H4 (cell line): ENCODE data around the gene PCDH1. TPM values are rescaled to one million over a fixed set of nuclear protein-coding genes. Genes with fewer than 3 reads are reported as not detected.

ENCODE experiments used
- DNase-seq: peaks from one replicate; pipeline ENCODE4 v3.0.0-alpha.2; 2015; ENCODE audit warnings: low spot score
- total RNA-seq: library from RNA; depleted of rRNA; stranded (reverse); fragments of >200 nt; shearing (Covaris generic); gene quantifications from 2 replicates; pipeline ENCODE4 v1.2.3, GENCODE V29; 2014

The PCDH1 gene
- total RNA-seq, 1 experiment from 2014 or later = 1.2 TPM

GRCh38 chr5:141873933-141874261 is 4.3 kb downstream of the PCDH1 start:
- DNase-seq = no peak

DNA sequence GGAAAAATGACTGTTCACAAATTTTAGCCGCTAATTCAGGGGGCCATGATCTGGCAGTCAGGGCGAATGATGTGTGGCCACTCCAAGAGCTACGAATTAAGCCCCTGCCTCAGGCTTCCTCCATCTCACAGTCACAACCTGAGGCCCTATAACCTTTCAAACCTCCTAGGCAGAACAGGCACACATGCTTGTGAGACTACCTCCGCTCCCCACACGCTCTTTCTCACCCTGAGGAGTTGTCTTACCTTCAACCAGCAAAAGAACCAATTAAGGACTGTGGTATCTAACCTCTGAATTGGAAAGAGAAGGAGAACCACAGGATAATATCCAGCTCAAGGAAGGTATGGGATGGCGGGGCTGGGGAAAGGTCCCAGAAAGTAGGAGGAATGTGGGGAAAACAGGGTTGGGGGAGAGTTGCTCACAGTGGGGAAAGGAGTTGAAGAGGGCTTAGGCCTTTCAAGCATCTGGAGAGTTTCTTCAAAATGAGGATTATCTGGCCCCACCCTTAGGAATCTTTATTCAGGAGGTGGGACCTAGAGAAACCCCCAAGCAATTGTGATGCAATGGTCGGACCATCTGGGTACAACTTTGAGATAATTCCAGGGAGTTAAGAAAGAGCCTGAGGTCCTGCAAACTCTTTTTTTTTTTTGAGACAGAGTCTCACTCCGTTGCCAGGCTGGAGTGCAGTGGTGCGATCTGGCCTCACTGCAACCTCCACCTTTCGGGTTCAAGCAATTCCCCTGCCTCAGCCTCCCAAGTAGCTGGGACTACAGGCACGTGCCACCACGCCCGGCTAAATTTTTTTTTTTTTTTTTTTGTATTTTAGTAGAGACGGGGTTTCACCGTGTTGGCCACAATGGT is 5.5 kb downstream of the PCDH1 start:
- no peak for DNase-seq

GRCh38 chr5:141871870-141872269 is 6.3 kb downstream of the PCDH1 start:
- DNase-seq = no peak

DNA sequence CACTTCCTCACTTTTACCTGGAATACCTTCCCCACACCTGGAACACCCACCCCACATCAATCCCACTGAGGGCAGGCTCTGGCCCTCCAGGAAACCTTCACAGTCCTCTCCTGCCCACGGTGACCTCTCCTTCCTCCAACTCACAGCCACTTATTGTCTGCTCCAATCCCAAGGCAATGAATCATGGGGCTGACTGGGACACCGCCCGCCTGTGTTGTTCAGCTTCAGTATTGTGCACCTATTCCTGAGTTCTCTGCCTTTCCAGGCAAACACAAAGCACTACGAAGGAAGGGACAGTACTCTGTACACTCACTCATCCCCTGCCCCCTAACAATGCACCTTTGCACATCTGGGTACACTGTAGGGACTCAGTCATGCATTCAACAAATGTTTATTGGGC is 7.3 kb downstream of the PCDH1 start:
- no peak for DNase-seq

DNA sequence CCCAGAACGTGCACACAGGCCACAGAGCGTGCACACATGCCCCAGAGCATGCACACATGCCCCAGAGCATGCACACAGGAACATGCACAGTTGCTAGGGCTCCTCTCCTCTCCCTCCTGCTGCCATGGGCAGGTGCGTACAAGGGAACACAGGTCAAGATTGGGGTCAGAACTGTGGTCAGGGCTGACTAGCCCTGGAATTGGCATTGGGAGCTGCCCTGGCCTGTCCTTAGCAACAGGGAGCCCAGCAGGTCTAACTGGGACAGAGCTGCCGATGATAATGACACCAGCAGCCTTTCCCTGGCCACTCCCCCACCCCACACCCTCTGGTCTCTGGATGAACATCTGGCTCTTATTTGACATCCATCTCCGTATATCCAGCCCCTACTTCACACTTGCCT is 8.0 kb downstream of the PCDH1 start:
- DNase-seq = no peak

DNA sequence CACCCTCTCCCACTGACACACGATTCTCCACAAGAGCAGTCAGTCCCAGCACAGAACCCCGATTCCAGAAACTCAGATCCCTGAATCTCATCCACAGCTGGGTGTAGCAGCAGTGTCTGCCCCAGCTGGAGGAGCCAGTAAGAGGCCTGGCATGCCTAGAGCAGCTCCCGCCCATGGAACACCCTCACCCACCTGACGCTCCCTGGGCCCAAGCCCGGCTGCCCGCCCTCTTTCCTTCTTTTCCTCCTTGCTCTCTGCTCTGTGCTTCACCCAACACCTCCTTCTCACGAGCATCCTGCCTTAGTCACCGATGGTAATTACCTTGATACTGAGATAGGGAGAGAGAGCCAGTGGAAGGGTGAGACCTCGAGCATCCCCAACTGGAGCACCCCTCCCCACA is 8.7 kb downstream of the PCDH1 start:
- DNase-seq = no peak

GRCh38 chr5:141869040-141869439 is 9.2 kb downstream of the PCDH1 start:
- no peak for DNase-seq

GRCh38 chr5:141868541-141868940 is 9.7 kb downstream of the PCDH1 start:
- no peak for DNase-seq

DNA sequence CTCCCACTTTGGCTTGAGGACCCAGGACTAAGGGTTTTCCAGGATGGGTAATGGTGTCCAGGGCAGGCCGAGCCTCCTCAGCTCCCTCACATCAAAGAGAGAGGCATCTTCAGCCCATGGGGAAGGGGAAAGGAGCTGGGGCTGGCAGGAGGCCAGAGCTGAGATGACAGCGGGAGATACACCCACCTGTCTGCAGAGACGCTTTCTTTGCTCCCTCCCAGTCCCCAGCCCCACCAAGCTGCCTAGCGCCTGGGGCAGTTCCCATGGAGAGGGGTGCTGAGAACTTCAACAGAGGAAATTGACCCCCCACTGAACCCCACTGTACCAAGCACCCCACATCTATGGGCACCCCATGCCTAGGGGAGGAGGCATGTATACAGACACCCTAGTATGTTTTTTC is 10.6 kb downstream of the PCDH1 start:
- no peak for DNase-seq

DNA sequence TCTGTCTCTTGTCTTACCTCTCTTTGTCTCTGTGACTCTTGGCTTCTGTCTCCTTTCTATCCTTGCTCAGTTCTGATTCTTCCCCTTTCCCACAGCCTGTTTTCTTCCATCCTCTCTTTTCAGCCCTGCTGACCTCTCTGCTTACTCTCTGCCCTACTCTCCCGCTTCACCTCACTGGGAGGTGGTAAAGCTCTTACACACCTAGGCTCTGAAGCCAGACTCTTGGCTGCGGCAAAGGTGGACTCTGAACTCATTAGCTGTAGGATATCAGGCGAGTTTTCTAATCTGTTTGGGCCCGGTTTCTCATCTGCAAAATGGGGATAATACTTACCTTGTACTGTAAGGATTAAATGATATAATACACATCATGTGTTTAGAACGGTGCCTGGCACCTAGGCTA is 11.1 kb downstream of the PCDH1 start:
- no peak for DNase-seq

- no peak for DNase-seq
These were observed 12.1 kb downstream of the PCDH1 start for GRCh38 chr5:141866096-141866495.

GRCh38 chr5:141865406-141865805 is 12.8 kb downstream of the PCDH1 start:
- no peak for DNase-seq

DNA sequence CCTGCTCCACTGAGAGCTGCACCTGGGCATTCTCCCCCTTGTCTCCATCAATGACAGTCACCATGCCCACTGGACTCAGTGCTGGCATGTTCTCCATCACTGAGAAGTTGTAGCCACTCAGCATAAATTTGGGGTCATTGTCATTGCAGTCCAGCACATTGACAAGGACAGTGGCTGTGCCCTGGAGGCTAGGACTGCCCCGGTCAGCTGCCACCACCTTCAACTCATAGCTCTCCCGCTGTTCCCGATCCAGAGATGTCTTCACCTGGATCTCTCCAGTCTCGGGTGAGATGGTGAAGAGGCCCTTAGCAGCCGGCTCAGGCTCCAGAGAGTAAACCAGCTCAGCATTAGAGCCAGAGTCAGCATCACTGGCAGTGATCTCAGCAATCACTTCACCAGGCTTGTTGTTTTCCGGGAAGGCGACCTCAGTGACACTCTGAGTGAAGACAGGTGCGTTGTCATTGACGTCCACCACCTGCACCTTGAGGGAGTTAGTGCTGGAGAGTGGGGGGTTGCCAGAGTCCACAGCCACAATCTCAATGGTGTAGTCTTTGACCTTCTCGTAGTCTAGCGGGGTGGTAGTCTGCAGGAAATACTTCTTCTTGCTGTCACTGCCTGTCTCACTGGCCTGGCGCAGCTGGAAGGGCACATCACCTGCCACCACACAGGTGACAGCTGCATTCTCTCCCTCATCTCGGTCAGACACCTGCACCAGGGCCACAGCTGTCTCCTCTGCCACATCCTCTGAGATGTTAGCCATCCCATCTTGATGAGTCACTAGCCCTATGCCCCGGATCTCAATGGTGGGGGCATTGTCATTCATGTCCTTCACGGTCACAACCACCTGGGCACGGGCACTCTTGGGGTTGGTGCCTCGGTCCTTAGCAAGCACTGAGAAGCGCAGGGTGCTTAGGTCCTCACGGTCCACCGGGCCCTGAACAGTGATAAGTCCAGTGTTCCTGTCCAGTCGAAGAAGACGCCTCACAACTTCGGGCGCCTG is 13.5 kb downstream of the PCDH1 start:
- no peak for DNase-seq

DNA sequence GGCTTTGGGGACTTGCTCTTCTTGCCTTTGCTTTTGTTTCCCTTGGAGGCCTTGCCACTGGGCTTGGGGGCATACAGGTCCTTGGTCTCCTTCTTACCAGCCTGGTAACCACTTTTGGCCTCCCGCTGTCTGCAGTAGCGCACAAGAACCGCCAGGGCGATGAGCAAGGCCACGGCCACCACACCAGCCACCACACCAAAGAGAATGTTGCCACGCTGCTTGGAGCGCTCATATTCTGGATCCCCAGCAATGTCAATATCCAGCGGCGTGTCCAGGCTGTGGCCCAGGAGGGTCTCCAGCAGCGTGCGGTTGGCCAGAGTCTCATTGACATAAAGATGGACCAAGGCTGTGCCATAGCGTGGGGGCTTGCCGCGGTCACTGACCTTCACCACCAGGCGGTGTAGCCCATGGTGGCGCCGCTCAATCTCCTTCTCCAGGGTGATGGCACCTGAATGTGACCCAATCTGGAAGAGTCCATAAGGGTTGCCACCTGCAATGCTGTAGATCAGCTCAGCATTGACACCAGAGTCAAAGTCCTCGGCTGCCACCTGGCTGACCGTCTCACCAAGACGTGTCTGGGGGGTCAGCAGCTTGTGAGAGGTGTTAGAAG is 14.5 kb downstream of the PCDH1 start:
- DNase-seq = no peak

GRCh38 chr5:141862936-141863543 is 15.2 kb downstream of the PCDH1 start:
- no peak for DNase-seq

- DNase-seq = no peak
These were observed 17.0 kb downstream of the PCDH1 start for GRCh38 chr5:141861194-141861593.

DNA sequence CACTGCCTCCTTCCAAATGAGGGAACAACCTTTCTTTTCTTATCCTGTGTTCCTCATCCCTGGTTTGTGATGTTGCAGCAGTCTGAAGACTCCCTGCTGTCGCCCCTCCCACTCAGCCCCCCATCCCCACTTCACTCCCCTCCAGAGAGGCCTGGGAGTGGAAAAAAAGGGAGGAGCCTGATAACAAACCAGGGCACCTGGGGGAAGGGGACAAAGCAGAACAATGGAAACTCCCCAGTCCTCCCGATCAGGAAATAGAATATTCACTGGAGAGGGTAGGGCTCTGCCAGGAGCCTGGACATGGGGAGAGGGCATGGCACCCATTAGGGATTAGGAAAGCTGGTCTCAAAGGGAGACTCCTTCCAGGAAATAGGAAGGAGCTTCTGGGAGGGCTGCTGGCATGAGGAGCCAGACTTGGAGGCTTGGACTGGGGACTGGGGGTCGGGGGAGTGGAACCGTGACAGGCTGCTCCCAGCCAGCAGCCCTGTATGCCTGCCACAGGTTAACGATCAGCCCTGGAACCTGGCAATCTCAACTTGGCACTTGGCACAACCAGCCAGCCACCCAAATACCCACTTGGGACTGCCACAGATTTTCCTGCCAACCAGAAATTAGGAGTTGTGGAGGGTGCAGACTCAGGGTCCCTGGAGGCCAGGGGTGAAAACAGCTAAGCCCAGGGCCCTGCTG is 20.0 kb downstream of the PCDH1 start:
- no peak for DNase-seq

DNA sequence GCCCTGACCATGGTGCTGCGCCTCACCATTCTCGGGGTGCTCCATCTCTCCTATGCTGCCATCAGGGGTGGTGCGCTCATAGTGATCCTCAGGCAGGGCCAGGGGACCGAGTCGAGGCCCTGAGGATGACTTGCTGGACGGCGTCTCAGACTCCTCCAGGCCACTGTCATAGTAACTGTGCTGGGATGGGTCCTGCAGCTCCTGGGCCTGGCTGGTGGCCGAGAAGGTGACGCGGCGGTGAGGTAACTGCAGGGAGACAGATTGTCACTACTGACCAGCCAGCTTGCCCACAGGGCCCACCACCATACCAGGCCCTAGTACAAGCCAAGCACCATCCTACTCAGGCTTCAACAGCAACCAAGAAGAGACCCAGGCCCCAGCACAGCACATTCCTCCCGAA is 21.0 kb downstream of the PCDH1 start:
- DNase-seq = no peak

DNA sequence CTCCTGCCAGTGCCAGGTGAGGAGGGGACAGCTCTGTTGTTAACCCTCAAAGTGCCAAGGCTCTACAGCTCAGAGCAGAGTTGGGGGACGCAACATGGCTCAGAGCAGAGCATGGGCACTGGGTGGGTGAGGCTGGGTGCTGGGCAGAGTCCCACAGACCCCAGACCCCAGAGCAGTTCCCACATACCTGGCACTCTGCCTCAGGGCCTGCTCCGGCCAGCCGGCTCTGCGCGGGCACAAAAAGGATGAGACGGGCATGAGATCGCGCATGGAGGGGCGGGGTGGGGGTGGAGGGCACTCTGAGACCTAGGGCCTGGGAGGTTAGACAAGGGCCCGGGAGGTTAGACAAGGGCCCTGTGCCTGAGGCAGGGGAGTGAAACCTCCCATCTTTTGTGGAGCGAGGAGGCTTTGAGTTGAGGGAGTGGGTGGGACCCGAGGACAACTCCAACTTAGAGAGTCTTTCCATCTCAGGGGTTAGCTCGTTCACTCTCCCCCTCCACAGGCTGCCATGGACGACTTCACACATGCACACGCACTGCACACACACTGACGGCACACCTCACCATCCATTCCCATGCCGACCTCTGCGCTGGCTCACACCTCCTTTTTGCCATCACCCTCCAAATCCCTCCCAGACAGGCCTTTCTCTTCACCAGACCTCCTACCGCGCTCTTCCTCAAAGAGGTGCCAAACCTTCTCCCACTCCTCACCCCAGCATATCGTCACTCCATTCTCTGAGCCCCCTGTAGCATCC is 22.0 kb downstream of the PCDH1 start:
- DNase-seq = no peak

DNA sequence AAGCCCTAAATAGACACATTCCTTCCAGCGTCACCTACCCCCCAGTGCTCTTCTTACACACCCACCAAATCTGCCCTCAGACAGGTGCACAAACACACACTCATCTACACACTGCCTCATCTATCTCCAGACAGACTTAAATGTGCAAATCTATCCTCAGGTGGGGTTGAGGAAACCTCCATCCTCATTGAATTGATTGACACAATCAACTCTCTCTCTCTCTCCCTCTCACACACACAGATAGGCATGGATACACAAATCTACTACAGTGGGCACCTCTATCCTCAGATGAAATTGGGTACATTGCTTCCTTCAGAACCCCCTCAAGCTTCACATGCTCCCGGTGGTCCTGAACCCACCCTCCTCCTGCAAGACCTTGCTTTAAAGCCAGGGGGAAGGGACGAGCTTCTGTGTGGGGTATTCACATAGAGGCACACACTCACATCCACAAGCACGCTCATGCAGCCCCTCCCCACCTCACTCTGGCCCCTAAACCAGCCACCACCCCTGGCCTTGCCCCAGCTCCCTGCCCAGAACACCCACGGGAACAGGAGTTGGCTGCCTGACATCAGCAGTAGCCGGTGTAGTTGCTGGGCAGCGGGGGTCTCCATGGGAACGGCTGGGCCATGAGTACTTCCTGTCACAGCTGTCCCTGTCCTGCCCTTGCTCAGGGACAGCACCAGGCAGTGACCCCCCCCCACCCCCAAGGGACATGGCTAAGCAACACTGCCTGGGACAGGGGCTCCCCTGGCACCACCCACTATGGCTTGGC is 22.8 kb downstream of the PCDH1 start:
- DNase-seq = peak; percentile 26
